GM19372 (cell line): ENCODE measurements around the gene TSPAN10.

ENCODE experiments used
- ATAC-seq: cut with Tn5 transposase; IDR thresholded peaks from one replicate; pipeline ENCODE4 v1.9.1; 2021; ENCODE audit warnings: mild to moderate bottlenecking, low read depth, moderate library complexity; ENCODE audit not compliant: unreplicated experiment

The TSPAN10 gene

GRCh38 chr17:81684442-81684911 is 47.5 kb downstream of the TSPAN10 start:
- no peak for ATAC-seq

GRCh38 chr17:81685108-81685507 is 48.1 kb downstream of the TSPAN10 start:
- ATAC-seq = no peak

GRCh38 chr17:81686614-81687013 is 49.6 kb downstream of the TSPAN10 start:
- no peak for ATAC-seq

- ATAC-seq = no peak
These were observed 51.0 kb downstream of the TSPAN10 start for GRCh38 chr17:81687770-81688541.

- ATAC-seq = no peak
These were observed 51.6 kb downstream of the TSPAN10 start for GRCh38 chr17:81688616-81689015.

GRCh38 chr17:81690066-81690465 is 53.1 kb downstream of the TSPAN10 start:
- ATAC-seq = no peak

GRCh38 chr17:81690549-81690948 is 53.6 kb downstream of the TSPAN10 start:
- ATAC-seq = no peak

GRCh38 chr17:81691196-81691595 is 54.2 kb downstream of the TSPAN10 start:
- no peak for ATAC-seq

- ATAC-seq = no peak
These were observed 54.6 kb downstream of the TSPAN10 start for GRCh38 chr17:81691608-81692007.

GRCh38 chr17:81693509-81694210 is 56.7 kb downstream of the TSPAN10 start:
- ATAC-seq = no peak

GRCh38 chr17:81694810-81695209 is 57.8 kb downstream of the TSPAN10 start:
- no peak for ATAC-seq

- no peak for ATAC-seq
These were observed 58.2 kb downstream of the TSPAN10 start for GRCh38 chr17:81695211-81695610.

- ATAC-seq = no peak
These were observed 58.8 kb downstream of the TSPAN10 start for GRCh38 chr17:81695801-81696200.

GRCh38 chr17:81696218-81696941 is 59.4 kb downstream of the TSPAN10 start:
- no peak for ATAC-seq

GRCh38 chr17:81697261-81698044 is 60.5 kb downstream of the TSPAN10 start:
- no peak for ATAC-seq
